Kidney (tissue), 14 donors: ENCODE measurements around the gene ATP13A1. TPM values are rescaled to one million over a fixed set of nuclear protein-coding genes. Genes with fewer than 3 reads are reported as not detected.
A peak's percentile ranks its signal among the peaks of the same experiment; 100 is the strongest.
"Not testable (repeated sequence)": the region's sequence is repeated elsewhere in the genome, so short reads cannot be mapped to it uniquely, and the experiment has no call there.

ENCODE experiments used
- DNase-seq, 5 donors: peaks; one replicate each; pipeline ENCODE4 v3.0.0-alpha.2; 2013 to 2020
- FAIRE-seq: peaks from 2 replicates; lab custom pipeline; 2012; peaks lifted over from hg19 to GRCh38; lab: Jason Lieb, UNC
- H3K27ac ChIP-seq, 2 donors: one replicate each; pipeline ENCODE4 v1.7.0; 2013; ENCODE audit warnings: low read depth in 2 of 2, low read length in 2 of 2, inconsistent platforms in 1 of 2
- H3K27me3 ChIP-seq: one replicate; pipeline ENCODE4 v1.7.1; 2013; ENCODE audit warnings: low read length, inconsistent platforms; ENCODE audit not compliant: control insufficient read depth, insufficient read depth
- H3K36me3 ChIP-seq, 3 donors: one replicate each; pipeline versions ENCODE4 v1.7.0 to v1.7.1; 2013; ENCODE audit warnings: low read length in 3 of 3, control low read depth in 1 of 3, inconsistent platforms in 1 of 3; ENCODE audit not compliant: insufficient read depth in 3 of 3, control insufficient read depth in 2 of 3
- H3K4me1 ChIP-seq, 3 donors: one replicate each; pipeline versions ENCODE4 v1.7.0 to v1.7.1; 2013; ENCODE audit warnings: low read length in 3 of 3, inconsistent platforms in 1 of 3, low read depth in 1 of 3; ENCODE audit not compliant: control insufficient read depth in 2 of 3, insufficient read depth in 2 of 3
- H3K4me3 ChIP-seq, 3 donors: one replicate each; pipeline versions ENCODE4 v1.7.0 to v1.8.1; 2013; ENCODE audit warnings: low read length in 3 of 3, control low read depth in 1 of 3, inconsistent platforms in 1 of 3
- H3K9ac ChIP-seq, 3 donors: one replicate each; pipeline versions ENCODE4 v1.7.0 to v1.7.1; 2013; ENCODE audit warnings: low read length in 3 of 3, control low read depth in 1 of 3, inconsistent platforms in 1 of 3
- H3K9me3 ChIP-seq, 3 donors: one replicate each; pipeline versions ENCODE4 v1.7.0 to v1.7.1; 2013; ENCODE audit warnings: low read length in 3 of 3, control low read depth in 1 of 3, inconsistent platforms in 1 of 3; ENCODE audit not compliant: control insufficient read depth in 2 of 3, insufficient read depth in 1 of 3
- intact Hi-C: fragments of 100-400 bp; cut with DNase I; formaldehyde crosslinking; loops from one replicate; pipeline ENCODE4 v1.11.1; 2022
- polyA plus RNA-seq: library from polyadenylated mRNA; stranded (reverse); fragments of 350-450 nt; fragmentation: Illumina TruSeq; extraction: RNeasy Lipid Tissue Mini Kit (QIAGEN cat#74804); gene quantifications from one replicate; pipeline ENCODE4 v1.2.3, GENCODE V29; 2014; ENCODE audit warnings: low read depth, low replicate concordance; ENCODE audit not compliant: insufficient read depth
- total RNA-seq: library from RNA; stranded (reverse); fragmentation: NEBNext Ultra II Directional; extraction: Animal tissue kit (Norgen Biotek cat#: 25700); gene quantifications from one replicate; pipeline ENCODE4 v1.2.1, GENCODE V29; 2021
- TF ChIP-seq, protein P1 (sequence below): IDR thresholded peaks from 3 replicates; pipeline ENCODE4 v1.5.1; 2012; ENCODE audit warnings: mild to moderate bottlenecking, moderate library complexity, borderline replicate concordance; ENCODE audit not compliant: insufficient read depth; ENCODE audit errors: extremely low read depth
- donor health status: control.
- donor health status: control.
- donor health status: control.
- donor health status: control.
- donor health status: control.
- donor health status: DM: yes; HTN: yes; CAD: no.
- donor health status: Normal renal cell carcinoma (clear cell type).

ATP13A1 gene
- total and polyA plus RNA-seq, 2 donors from 2014 or later, result 30.1 to 78.1 TPM

DNA sequence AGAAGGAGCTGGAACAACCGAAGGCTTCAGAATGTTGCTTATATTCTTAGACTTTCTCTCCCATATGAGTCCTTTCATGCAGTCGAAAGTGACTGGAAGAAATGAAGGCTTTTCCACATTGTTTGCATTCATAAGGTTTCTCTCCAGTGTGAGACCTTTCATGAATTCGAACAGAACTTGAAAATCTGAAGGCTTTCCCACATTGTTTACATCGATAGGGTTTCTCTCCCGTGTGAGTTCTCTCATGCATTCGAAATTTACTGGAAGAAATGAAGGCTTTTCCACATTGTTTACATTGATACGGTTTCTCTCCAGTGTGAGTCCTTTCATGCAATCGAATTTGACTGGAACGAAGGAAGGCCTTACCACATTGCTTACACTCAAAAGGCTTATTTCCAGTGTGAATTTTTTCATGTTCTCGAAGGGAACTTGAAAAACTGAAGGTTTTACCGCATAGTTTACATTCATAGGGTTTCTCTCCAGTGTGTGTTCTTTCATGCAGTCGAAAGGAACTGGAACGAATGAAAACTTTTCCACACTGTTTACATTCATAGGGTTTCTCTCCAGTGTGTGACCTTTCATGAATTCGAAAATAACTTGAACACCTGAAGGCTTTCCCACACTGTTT is 47.9 kb upstream of the ATP13A1 start:
- peak overlapping the region in 2 of 3 donors; percentile 18 to 28 for H3K4me3 ChIP-seq
- no peak for DNase-seq
- H3K36me3 ChIP-seq, result peaks cover 22 to 36% (median 33%) of the 10 kb centered on the region in 3 donors
- FAIRE-seq, result no peak
- H3K9me3 ChIP-seq, result peaks cover 35 to 94% (median 64%) of the 10 kb centered on the region in 3 donors
- H3K27ac ChIP-seq, result no peak overlapping the region
- no peaks in the 10 kb centered on the region for H3K27me3 ChIP-seq
- intact Hi-C loops, result no loop called here
- no peak overlapping the region for H3K9ac ChIP-seq
- TF ChIP-seq, protein P1, sequence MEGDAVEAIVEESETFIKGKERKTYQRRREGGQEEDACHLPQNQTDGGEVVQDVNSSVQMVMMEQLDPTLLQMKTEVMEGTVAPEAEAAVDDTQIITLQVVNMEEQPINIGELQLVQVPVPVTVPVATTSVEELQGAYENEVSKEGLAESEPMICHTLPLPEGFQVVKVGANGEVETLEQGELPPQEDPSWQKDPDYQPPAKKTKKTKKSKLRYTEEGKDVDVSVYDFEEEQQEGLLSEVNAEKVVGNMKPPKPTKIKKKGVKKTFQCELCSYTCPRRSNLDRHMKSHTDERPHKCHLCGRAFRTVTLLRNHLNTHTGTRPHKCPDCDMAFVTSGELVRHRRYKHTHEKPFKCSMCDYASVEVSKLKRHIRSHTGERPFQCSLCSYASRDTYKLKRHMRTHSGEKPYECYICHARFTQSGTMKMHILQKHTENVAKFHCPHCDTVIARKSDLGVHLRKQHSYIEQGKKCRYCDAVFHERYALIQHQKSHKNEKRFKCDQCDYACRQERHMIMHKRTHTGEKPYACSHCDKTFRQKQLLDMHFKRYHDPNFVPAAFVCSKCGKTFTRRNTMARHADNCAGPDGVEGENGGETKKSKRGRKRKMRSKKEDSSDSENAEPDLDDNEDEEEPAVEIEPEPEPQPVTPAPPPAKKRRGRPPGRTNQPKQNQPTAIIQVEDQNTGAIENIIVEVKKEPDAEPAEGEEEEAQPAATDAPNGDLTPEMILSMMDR, result no peak
- H3K4me1 ChIP-seq, result no peaks in the 10 kb centered on the region

DNA sequence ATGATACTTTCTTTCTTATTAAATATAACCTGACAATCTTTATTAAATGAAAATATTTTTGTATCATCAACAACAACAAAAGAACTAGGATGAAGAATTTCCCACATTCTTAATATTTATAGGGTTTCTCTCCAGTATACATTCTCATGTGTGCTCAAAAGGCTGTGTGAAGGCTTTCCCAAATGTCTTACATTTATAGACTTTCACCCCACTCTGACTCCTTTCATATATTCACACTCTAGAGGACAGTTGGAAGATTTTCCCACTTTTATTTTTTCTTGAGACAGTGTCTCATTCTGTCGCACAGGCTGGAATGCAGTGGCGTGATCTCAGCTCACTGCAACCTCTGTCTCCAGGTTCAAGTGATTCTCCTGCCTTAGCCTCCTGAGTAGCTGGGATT is 47.0 kb upstream of the ATP13A1 start:
- H3K27me3 ChIP-seq, result no peaks in the 10 kb centered on the region
- TF ChIP-seq, protein P1, result no peak
- H3K4me1 ChIP-seq, result no peaks in the 10 kb centered on the region
- FAIRE-seq (no peak), DNase-seq (no peak)
- peak overlapping the region in 2 of 3 donors; percentile 18 to 28 for H3K4me3 ChIP-seq
- intact Hi-C loops, result no loop called here
- no peak overlapping the region for H3K9ac ChIP-seq
- H3K9me3 ChIP-seq, result peaks cover 35 to 95% (median 64%) of the 10 kb centered on the region in 3 donors
- H3K36me3 ChIP-seq, result peaks cover 22 to 36% (median 33%) of the 10 kb centered on the region in 3 donors
- no peak overlapping the region for H3K27ac ChIP-seq

DNA sequence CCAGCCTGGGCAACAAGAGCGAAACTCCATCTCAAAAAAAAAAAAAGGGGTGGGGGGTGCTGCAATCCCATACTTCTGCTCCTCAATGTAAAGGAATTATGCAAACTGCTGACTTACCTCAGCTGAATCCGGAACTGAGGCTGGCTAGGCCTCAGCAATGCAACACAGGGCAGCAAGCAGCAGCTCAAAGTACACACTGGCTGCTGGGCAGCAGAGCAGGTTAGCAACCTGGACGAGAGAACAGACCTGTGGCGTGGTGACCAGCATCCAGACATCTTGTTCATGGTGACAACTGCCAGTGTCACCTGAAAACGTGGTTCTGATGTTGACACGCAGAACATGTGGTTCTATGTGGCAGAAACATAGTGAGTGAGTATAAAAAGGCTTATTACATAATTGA is 41.4 kb upstream of the ATP13A1 start:
- TF ChIP-seq, protein P1, result no peak
- Histone ChIP-seq H3K4me3 (peak overlapping the region in 1 of 3 donors; percentile 4), H3K4me1 (no peaks in the 10 kb centered on the region), H3K36me3 (no peaks in the 10 kb centered on the region), H3K9ac (no peak overlapping the region), H3K27me3 (no peaks in the 10 kb centered on the region), H3K9me3 (peaks cover 7 to 68% (median 28%) of the 10 kb centered on the region in 3 donors), H3K27ac (no peak overlapping the region)
- no peak for DNase-seq
- FAIRE-seq, result no peak
- intact Hi-C loops, result no loop called here

DNA sequence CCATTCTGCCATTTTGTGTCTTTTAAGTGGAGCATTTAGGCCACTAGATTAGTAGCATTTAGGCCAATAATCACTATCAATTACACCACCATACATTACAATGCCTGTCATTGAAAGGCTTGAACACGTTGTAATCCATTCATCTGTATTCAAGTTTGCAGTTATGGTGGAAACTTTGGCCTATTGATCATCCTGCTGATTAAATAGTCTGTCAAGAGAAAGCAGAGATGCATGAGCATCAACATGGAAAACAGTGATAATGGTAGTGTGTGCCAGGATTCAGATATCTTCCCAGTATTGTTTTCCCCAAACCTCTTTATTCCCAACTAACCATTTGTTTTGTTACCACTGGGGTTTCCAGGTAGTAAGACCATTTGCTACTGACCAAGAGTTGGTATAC is 37.0 kb upstream of the ATP13A1 start:
- H3K9ac ChIP-seq, DNase-seq, H3K36me3 ChIP-seq, FAIRE-seq, H3K27me3 ChIP-seq, intact Hi-C loops, H3K27ac ChIP-seq, H3K4me1 ChIP-seq, H3K4me3 ChIP-seq: not testable (repeated sequence)
- H3K9me3 ChIP-seq, result peaks cover 2 to 35% (median 8%) of the 10 kb centered on the region in 3 donors
